HG03457 (cell line): Measurements from ENCODE around the gene ZNF700.
"Not testable (repeated sequence)": the region's sequence is repeated elsewhere in the genome, so short reads cannot be mapped to it uniquely, and the experiment has no call there.

Experiments
- ATAC-seq: cut with Tn5 transposase; IDR thresholded peaks from one replicate; pipeline ENCODE4 v1.9.1; 2021; ENCODE audit warnings: moderate number of reproducible peaks; ENCODE audit not compliant: unreplicated experiment

ZNF700 gene

GRCh38 chr19:11924886-11925650 lies at the start of gene ZNF700:
Gene ZNF700, plus strand, starts transcription at chr19:11925107. Its CDS starts 104 bp downstream, at chr19:11925211.
- ATAC-seq = peak; percentile 62

DNA sequence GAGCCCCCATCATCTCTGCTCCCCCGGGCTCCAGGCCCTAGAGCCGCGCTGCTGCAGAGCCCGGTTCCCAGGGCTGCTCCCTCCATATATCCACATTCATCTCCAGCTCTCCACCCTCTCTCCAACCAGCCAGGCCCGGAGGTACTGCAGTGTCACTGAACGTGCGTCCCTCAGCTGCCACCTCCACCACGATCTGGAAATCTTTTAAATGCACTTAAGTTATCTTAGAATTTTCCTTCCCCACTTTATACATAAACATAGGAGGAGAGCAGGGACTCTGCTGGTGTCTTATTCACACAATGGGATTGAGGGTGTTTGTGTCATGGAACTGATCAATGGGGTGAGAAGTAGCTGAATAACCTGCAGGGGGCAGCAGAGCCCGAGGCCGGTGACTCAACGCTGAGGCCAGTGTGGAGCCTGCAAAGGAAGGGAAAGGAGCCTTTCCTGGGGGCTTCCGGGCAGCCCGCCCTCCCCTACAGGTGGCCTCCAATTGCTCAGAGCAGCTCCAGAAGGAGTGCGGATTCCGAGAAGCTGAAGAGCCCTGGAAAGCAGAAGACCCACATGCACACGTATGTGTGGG lies 45.1 kb upstream of the ZNF700 start:
- not testable (repeated sequence) for ATAC-seq

DNA sequence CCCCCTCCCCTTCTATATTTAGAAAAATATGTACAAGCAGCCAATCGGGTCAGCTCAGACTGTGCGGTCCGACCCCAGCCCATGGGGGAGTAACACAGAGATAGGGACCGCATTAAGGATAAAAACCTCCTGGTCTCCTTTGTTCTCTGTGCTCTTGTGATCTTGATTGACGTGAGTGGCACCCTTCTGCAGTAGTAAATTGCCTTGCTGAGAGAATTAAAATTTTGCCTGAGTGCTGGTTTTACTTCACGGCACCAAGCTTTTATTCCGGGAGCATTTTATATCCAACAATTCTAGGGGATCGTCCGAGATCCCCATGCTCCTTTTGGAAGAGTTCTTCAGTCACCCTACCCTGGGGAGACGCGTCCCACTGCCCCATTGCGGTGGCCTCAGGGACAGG lies 44.3 kb upstream of the ZNF700 start:
- ATAC-seq = no peak

GRCh38 chr19:11881151-11881800 lies 43.6 kb upstream of the ZNF700 start:
- no peak for ATAC-seq

DNA sequence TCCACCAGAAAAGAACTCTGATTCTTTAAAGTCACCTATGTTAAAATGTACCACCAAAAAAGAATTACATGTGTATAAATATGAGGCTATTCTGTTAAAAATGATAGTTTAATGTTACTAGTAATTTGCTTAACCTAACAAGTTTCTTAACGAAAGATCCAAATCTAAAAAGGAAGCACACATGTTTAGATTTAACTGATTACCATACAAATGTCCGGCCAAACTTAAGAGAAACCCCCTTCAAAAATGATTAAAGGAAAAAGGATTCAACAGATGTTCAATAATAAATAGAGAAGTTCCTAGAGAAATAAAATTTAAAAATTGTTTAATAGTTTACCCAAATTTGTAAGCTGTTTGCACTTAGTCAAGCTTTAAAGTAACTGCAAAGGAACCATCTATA lies 42.3 kb upstream of the ZNF700 start:
- no peak for ATAC-seq

DNA sequence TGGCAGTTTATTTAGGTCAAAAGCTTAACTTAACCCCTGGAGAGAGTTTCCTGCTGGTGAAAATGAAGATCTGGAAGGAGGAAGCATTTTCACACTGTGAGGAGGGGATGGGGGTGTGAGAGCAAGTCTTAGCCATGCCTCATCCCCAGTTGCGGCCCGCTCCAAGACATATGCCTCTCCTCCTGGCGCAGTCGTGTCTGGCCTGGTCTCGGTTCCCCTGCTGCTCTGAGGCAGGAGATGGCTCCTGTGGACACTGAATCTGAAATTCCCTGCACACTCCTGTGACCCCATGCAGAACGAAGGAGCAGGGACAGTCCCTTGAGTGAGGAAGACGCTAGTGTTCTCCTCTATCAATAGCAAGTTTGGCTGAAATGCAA lies 37.7 kb upstream of the ZNF700 start:
- ATAC-seq = no peak

DNA sequence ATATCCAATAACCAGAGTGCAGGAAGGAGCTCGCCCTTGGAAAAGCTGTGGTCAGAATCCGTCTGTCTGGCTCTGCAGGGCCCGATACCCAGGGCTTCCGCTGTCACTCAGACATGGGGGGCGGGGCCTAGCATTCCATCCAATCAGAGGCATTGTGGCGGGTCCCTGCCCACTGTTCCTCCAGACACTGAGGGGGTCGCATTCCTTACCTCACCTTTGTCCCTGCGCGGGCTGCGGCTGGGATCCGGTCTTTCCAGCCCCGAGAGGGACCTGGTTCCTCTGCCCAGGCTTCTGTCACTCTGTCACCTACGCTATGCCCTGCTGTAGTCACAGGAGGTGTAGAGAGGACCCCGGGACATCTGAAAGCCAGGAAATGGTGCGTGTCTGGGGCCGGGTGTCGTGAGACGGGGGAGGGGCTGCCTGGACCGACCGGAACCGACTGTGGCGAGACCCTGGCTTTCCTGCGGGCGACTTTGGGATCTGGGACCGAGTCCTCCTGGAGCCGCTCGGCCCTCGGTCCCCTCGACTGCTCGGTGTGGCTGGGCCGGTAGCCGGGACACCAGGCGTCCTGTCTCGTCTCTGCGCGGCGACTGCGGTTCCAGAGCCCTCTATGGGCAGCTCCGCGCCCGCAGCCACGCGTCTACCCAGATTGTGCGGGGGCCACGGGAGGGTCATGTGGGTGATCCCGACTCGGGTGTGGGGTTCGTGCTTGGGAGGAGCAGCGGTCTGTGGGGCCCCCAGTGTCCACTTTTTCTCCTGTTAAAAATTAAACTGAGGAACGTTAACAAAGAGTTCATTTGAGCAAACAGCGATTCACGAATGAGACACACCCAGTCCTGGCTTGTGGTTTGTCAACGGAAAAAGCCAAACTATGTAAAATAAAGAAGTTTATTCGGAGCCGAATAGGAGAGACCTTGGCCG lies 37.0 kb upstream of the ZNF700 start, which contains the start of gene ZNF69:
Gene ZNF69, plus strand, starts transcription at position 172 of the 921 bp plus-strand sequence. Its CDS starts 142 bp downstream, at position 314.
- ATAC-seq = no peak

- ATAC-seq = not testable (repeated sequence)
Observed at GRCh38 chr19:11889901-11890300, 35.0 kb upstream of the ZNF700 start.

GRCh38 chr19:11890634-11891033 lies 34.3 kb upstream of the ZNF700 start:
- ATAC-seq = no peak

DNA sequence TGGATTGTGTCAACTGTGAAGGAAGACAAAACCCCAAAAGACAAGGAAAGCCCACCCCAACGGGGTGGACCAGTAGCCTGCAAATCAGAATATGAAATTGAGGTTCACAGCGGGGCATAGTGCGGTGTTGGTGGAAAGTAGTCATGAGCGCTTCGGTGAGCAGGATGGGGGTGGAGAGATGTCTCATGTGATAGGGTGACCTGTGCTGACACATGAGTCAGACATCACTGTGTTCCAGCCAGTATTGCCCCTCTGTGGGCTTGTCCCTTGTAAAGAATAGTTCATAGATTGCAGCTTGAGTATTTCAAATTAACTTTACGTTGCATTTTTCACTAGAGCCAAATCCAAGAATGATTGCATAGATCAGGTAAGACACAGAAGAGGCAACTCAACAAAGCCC lies 30.1 kb upstream of the ZNF700 start:
- ATAC-seq = no peak

GRCh38 chr19:11902228-11902627 lies 22.7 kb upstream of the ZNF700 start:
- no peak for ATAC-seq

DNA sequence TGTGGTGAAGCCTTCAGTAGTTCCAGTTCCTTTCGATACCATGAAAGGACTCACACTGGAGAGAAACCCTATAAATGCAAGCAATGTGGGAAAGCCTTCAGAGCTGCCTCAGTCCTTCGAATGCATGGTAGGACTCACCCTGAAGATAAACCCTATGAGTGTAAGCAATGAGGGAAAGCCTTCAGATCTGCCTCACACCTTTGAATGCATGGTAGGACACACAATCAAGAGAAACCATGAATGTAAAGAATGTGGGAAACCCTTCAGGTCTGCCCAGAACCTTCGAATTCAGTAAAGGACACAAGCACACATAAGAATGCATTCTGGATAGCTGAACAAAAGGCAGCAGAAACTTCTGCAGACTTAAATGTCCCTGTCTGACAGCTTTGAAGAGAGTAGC lies 19.0 kb upstream of the ZNF700 start:
- no peak for ATAC-seq

- not testable (repeated sequence) for ATAC-seq
Observed at GRCh38 chr19:11911937-11912336, 13.0 kb upstream of the ZNF700 start.

- not testable (repeated sequence) for ATAC-seq
Observed at GRCh38 chr19:11914417-11915051, 10.4 kb upstream of the ZNF700 start.

DNA sequence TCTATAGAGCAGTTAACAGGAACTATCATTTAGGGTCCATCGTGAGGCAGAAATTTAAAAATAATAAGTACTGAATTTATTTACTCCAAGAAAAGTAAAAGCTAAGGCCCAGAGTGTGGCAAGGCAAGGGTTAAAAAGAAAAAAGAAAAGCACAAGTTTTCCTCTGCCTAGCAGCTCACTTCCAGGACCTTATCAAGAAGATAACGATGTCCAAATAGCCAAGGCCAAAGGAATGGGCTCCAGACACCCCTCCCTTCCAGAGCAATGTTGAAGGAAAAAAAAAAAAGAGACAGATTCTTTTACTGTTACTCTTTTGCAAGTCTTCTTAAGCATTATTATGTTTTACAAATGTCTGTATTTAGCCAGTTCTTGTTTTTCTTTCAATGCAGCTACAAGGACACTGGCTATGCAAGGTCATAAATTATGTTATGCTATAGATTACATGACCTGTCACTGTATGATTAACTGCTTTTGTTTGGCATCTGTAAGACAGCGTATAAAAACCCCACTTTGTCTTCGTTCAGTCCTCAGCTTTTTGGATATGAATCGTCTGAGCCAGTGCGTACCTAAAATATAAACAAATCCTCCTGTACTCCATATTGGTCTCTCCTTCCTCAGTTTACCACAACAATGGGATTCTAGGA lies 2.9 kb upstream of the ZNF700 start:
- ATAC-seq = no peak

GRCh38 chr19:11925651-11926187 lies 812 bp downstream of the ZNF700 start:
- not testable (repeated sequence) for ATAC-seq

DNA sequence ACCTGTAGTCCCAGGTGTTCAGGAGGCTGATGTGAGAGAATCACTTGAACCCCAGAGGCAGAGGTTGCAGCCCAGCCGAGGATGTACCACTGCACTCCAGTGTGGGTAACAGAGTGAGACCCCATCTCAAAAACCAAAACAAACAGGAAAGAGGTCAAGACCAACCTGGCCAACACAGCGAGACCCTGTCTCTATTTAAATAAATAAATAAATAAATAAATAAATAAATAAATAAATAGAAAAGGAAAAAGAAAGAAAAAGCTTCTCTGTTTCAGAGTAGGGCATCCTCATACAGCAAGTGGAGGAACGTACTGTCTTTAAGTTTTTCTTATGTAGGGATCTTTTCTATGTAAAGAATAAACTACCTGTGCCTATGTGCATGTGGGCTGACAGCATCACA lies 2.3 kb downstream of the ZNF700 start:
- ATAC-seq = no peak

DNA sequence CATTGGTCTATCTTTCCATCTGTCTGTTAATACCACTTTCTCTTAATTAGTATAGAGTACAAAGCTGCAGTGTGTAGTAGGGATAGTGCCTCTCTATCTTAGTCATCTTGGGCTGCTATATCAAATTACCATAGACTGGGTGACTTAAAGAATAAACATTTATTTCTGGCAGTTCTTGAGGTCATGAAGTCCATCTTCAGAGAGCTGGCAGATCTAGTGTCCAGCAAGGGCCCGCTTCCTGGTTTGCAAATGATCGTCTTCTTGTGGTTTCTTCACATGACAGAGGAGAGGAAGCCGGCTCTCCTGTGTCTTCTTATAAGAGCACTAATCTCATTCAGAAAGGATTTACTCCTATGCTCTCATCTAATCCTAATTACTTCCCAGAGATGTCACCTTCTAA lies 6.1 kb downstream of the ZNF700 start:
- ATAC-seq = no peak

DNA sequence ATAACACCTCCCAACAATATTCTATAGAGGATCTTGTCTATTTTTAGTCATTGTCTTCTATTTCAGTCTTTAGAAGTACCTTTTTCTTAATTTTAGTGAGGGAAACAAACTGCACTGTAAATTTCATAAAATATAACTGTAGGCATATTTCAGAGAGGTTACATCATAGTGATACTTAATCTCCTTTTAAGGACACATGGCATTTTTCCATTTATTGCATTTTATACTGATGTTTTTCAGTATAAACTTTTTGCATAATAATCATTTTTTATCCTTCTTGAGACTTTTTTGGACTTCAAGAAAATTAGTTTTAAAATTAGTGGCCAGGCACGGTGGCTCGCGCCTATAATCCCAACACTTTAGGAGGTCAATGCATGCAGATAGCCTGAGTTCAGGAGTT lies 6.6 kb downstream of the ZNF700 start:
- no peak for ATAC-seq

- not testable (repeated sequence) for ATAC-seq
Observed at GRCh38 chr19:11935829-11936228, 10.9 kb downstream of the ZNF700 start.
